Mesodermal cell (in vitro differentiated cells): Measurements from ENCODE around the gene STK32C.
"Not testable (repeated sequence)": the region's sequence is repeated elsewhere in the genome, so short reads cannot be mapped to it uniquely, and the experiment has no call there.

ENCODE experiments used
- H3K27ac ChIP-seq: 2 replicates; pipeline ENCODE4 v1.7.0; 2013; ENCODE audit warnings: mild to moderate bottlenecking, low read depth, low read length, moderate library complexity; ENCODE audit not compliant: severe bottlenecking
- H3K36me3 ChIP-seq: 2 replicates; pipeline ENCODE4 v1.7.1; 2013; ENCODE audit warnings: mild to moderate bottlenecking, low read length, moderate library complexity; ENCODE audit not compliant: control insufficient read depth, insufficient read depth
- H3K4me1 ChIP-seq: one replicate; pipeline ENCODE4 v1.7.1; 2013; ENCODE audit warnings: mild to moderate bottlenecking, low read length; ENCODE audit not compliant: insufficient read depth, control insufficient read depth, poor library complexity, severe bottlenecking
- H3K4me3 ChIP-seq: 2 replicates; pipeline ENCODE4 v1.7.0; 2013; ENCODE audit warnings: low read length, control low read depth, mild to moderate bottlenecking; ENCODE audit not compliant: insufficient read depth, poor library complexity, severe bottlenecking; ENCODE audit errors: extremely low read depth
- H3K9me3 ChIP-seq: 2 replicates; pipeline ENCODE4 v1.7.1; 2013; ENCODE audit warnings: mild to moderate bottlenecking, low read length, moderate library complexity; ENCODE audit not compliant: control insufficient read depth
- WGBS, 2 experiments: methylation state at CpG; one replicate each; pipeline ENCODE4 v1.1.5; 2013; ENCODE audit warnings: missing lambda C conversion rate in 2 of 2; ENCODE audit not compliant: insufficient coverage in 2 of 2; 5-methylcytosine and 5-hydroxymethylcytosine counted together

STK32C gene

DNA sequence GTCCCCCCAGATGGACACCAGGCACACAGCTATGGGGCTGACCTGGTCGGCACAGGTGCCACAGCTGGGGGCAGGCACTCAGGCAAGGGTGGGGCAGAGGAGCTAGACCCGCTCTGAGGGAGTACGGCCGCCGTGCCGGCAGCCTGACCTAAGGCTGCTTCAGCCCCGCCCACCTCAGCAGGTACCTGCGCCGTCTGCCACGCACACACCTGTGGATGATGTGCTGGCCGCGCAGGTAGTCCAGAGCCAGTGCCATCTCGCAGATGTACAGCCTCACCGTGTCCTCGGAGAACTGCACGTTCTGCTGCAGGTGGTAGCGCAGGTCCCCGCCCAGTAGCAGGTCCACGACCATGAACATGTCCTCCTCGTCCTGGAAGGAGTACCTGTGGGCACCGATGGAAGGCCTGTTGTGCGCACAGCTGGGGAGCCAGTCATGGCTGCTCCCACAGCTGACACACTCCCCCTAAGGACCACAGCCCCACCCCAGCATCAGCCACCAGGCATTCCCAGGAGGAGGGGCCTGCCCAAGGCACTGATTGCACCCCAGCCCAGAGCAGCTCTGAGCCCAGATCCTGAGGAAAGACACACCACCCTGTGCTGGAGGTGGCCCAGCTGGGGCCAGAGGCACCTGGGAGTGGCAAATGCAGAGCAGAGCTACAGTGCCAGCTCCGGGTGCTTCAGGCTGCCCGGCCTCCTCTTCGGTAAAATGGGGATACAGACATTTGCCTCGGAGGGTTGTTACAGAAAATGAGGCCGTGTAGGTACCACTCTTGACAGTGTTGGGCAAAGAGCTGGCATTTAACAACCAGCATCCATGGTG, 81.0 kb downstream of the STK32C start:
- WGBS, 2 experiments: 90 to 92% methylated on average over 27 of the region's 27 CpGs
- H3K4me1 ChIP-seq: no peaks in the 10 kb centered on the region
- H3K9me3 ChIP-seq: no peaks in the 10 kb centered on the region
- no peak overlapping the region for H3K4me3 ChIP-seq
- no peaks in the 10 kb centered on the region for H3K36me3 ChIP-seq
- no peak overlapping the region for H3K27ac ChIP-seq

DNA sequence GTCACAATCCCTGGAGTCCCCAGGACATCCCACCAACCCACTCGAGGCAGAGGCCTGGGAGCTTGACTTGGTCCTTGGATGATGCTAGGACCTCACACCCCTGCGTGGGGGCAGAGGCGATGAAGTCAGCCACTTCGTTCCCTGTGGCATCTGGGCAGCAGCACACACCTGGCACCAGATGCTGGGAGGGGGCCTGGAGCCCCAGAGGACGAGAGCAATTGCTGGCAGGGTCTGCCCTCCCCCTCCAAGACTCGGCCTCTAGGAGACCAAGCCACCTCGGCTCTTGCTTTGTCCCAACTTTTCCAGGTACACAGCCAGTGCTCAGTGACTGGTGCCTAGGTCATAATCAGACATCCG, 81.9 kb downstream of the STK32C start:
- Histone ChIP-seq H3K36me3 (no peaks in the 10 kb centered on the region), H3K9me3 (no peaks in the 10 kb centered on the region), H3K27ac (no peak overlapping the region), H3K4me3 (no peak overlapping the region), H3K4me1 (no peaks in the 10 kb centered on the region)
- 83 to 88% methylated on average over 6 to 8 of the region's 8 CpGs for WGBS, 2 experiments

DNA sequence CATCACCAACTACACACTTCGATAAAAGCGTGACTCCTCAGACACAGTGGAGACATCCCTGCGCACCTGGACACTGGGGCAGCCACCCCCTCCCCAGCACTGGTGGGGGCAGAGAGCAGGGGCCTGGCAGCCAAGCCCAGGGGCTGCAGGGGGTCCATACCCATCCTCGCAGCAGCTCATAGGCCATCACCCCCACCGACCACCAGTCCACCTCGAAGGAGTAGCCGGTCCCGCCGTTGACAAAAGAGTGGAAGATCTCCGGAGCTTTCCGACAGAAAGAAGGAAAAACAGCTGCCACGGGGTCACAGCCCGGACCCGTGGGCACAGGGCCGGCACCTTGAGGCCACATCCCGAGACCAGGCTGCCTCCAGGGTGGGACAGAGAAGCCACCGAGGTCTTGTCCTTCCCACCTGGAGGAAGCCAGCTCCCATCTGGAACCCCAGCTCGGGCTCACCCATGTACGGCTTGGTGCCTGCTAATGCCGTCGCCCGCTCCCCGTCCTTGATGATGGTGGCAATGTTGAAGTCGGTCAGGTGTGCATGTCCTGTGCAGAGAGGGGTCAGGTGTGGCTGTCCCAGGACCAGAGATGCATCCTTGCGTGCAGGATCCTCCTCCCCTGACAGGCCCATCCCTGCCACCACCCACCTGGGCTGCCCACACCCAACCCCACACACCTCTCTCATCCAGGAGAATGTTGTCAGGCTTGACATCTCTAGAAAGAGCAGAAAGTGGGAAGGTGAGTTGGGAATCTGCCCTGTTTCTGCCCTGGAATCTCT, 82.5 kb downstream of the STK32C start:
- no peak overlapping the region for H3K4me3 ChIP-seq

DNA sequence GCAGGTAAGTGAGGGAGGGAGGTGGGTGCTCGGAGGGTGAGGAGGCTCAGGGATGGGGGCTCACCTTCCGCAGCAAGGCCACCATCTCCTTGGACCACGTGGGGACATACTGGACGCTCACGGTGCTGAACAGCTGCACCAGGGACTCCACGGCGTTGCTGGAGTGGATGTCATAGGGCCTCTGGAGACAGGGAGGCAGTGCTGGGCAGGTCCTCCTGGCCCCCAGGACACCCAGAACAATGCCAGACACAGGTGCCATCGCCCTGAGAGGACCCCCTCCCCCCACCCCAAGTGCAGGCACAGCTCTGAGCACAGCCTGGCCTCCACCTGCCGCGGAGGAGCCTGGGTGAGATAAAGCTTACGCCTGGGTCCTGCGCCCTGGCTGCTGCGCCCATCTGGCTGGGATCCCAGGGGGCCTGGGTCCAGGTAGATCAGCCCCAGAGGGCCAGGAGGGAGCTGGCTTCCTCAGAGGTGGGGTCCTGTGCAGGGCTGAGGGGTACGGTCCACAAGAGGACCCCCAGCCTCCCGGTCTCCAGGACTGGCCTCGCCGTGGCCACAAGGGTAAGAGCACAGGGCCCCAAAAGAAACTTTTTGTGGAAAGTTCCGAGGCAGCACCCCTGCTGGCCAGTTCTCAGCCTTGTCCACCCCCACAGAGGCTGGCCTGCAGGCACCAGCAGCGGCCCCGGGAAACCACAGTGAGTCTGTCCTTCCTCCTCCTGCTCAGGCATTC, 83.2 kb downstream of the STK32C start:
- no peaks in the 10 kb centered on the region for H3K4me1 ChIP-seq
- 84 to 91% methylated on average over 17 to 20 of the region's 20 CpGs for whole genome bisulfite sequencing, 2 experiments
- H3K36me3 ChIP-seq: no peaks in the 10 kb centered on the region
- no peak overlapping the region for H3K4me3 ChIP-seq
- H3K9me3 ChIP-seq: no peaks in the 10 kb centered on the region
- H3K27ac ChIP-seq: no peak overlapping the region

More for the DNA sequence above, 82.5 kb downstream of the STK32C start:
- Histone ChIP-seq H3K36me3 (no peaks in the 10 kb centered on the region), H3K9me3 (no peaks in the 10 kb centered on the region), H3K4me1 (no peaks in the 10 kb centered on the region), H3K27ac (no peak overlapping the region)
- 79 to 87% methylated on average over 9 to 18 of the region's 25 CpGs for WGBS, 2 experiments

DNA sequence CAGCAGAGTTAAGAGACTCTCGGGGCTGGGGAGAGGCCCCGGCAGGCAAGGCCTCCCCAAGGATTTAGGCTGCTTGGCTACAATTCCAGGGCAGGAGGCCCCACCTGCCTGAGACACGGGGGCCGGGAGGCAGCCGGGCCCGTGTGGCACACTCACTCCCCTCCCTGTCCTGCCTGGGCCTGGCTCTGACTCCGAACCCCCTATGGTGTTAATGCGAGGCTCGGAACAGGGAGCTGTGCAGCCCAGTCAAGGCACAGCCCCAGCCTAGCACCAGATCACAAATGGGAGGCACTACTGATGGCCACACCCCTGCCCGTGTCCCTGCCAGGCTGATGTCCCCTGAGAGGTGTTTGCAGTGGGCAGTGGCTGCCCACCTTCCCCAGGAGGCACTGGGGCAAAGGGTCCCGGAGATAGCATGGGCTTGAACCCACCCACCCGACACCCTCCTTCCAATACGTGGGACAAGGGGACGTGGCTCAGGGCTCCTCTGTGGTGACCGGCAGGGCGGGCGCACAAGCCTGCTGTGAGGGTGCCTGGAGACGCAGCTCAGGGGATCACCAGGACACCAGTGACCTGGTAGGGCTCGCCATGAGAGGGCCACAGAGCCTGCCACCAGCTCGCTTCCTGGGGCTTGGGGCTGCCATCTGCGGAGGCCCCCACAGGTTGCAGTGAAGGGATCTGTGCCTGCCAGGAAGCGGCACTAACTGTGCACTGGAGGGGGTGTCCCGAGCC, 84.0 kb downstream of the STK32C start:
- Histone ChIP-seq H3K27ac (no peak overlapping the region), H3K9me3 (no peaks in the 10 kb centered on the region), H3K4me1 (no peaks in the 10 kb centered on the region), H3K4me3 (no peak overlapping the region), H3K36me3 (no peaks in the 10 kb centered on the region)
- 88 to 91% methylated on average over 16 to 21 of the region's 23 CpGs for WGBS, 2 experiments

DNA sequence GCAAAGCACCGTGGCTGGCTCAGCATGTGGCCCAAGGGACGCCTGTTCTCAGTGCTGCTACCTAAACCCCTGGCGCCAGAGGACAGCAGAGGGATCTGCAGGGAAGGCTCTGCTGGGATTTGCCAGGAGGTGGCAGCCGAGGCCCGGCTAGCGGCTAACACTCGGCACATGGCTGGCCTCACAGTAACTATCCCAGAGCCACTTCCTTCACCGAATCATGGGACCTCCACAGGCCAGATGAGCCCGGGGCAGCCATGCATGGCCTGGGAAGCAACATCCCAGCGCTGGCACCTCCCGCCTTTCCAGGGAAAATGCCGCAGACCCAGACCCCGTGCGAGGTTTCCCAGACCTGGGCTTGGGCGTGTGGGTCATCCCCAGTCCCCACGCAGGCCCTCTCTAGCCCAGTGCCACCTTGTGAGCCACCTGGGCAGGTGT, 84.6 kb downstream of the STK32C start:
- WGBS, 2 experiments: 29 to 40% methylated on average over 15 to 16 of the region's 16 CpGs
- Histone ChIP-seq H3K27ac (no peak overlapping the region), H3K4me3 (no peak overlapping the region), H3K36me3 (no peaks in the 10 kb centered on the region), H3K9me3 (no peaks in the 10 kb centered on the region), H3K4me1 (no peaks in the 10 kb centered on the region)

DNA sequence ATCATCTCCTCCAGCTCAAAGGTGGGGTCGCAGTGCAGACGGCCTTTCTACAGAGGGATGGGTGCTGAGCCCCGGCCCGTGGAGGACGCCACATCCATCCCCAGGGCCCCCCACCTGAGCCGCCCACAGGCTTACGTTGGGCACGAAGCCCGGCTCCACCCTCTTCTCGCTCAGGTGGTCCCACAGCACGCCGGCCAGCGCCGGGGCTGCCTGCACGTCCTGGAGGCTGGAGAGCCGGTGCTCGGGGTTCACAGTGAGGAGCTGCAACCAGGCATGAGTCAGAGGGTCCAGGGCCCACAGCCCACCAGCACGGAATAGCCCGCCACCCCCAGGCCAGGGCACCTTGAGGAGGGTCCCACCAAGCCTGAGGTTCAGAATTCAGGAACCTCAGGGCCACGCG, 85.0 kb downstream of the STK32C start:
- WGBS, 2 experiments: 74 to 76% methylated on average over 19 to 21 of the region's 21 CpGs
- Histone ChIP-seq H3K4me3 (no peak overlapping the region), H3K27ac (no peak overlapping the region), H3K4me1 (no peaks in the 10 kb centered on the region), H3K9me3 (peaks cover 3% of the 10 kb centered on the region), H3K36me3 (no peaks in the 10 kb centered on the region)

DNA sequence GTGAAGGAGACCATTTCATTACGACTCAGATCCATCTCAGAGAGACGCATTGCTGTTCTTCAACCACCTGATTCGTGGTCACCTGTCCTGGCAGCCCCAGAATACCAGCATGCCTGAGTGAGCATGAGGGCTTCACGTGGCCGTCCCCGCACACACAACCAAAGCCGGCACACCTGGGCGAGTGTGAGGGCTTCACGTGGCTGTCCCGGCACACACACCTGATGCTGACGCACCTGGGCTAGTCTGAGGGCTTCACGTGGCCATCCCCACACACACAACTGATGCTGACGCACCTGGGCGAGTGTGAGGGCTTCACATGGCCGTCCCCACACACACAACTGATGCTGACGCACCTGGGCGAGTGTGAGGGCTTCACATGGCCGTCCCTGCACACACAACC, 86.8 kb downstream of the STK32C start:
- not testable (repeated sequence) for H3K27ac ChIP-seq, H3K36me3 ChIP-seq, H3K4me1 ChIP-seq, H3K4me3 ChIP-seq
- H3K9me3 ChIP-seq: peaks cover 12% of the 10 kb centered on the region
- WGBS, 2 experiments: 87 to 91% methylated on average over 12 to 15 of the region's 18 CpGs

DNA sequence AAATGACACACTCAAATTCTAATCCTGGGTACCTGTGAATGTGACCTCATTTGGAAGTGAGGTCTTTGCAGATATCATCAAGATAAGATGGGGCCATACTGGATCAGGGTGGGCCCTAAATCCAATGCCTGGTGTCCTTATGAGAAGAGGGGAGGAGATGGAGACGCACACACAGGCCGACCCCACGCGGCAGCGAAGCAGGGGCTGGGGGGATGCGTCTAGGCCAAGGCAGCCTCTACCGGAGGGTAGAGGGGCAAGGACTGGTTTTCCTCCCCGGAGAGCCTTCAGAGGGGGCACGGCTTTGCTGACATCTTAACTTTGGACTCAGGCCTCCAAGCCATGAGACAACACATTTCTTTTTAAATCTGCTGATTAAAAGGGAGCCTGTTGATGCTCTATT, 87.7 kb downstream of the STK32C start:
- H3K4me1 ChIP-seq: no peaks in the 10 kb centered on the region
- no peak overlapping the region for H3K4me3 ChIP-seq
- no peak overlapping the region for H3K27ac ChIP-seq
- no peaks in the 10 kb centered on the region for H3K36me3 ChIP-seq
- peaks cover 12% of the 10 kb centered on the region for H3K9me3 ChIP-seq
- WGBS, 2 experiments: 87 to 99% methylated on average over 8 to 9 of the region's 9 CpGs

DNA sequence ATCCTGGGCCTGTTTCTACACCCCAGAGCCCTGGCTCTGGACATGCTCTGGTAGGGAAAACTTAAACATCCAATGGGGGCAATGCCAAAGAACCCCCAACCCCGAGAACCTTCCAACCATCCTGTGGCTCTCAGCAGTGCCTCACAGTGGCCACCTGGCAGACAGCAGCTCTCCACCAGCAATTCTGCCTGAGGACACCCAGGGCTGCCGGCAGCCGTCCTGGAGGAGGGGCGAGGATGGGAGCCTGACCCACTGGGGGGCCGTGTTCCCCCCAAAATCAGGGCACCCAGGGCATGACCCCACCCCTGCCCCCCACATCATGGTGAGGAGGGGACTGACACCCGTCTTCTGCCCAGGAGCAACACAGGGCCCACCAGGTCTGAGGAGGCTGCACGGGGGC, 88.3 kb downstream of the STK32C start:
- no peak overlapping the region for H3K27ac ChIP-seq
- H3K4me3 ChIP-seq: no peak overlapping the region
- WGBS, 2 experiments: 80 to 88% methylated on average over 2 to 4 of the region's 7 CpGs
- no peaks in the 10 kb centered on the region for H3K4me1 ChIP-seq
- H3K36me3 ChIP-seq: no peaks in the 10 kb centered on the region
- H3K9me3 ChIP-seq: peaks cover 12% of the 10 kb centered on the region
